Panc1 (cell line): ENCODE measurements around the gene FN3KRP.

Experiments used
- POLR2AphosphoS5 ChIP-seq: IDR thresholded peaks from 2 replicates; pipeline ENCODE4 v1.6.1; 2012; ENCODE audit warnings: mild to moderate bottlenecking, low read depth, low read length, moderate library complexity
- REST ChIP-seq, 2 experiments: IDR thresholded peaks; 2 replicates each; pipeline ENCODE4 v1.6.1; 2011 to 2012; ENCODE audit warnings: low read depth in 2 of 2, control low read depth in 1 of 2, low read length in 1 of 2, mild to moderate bottlenecking in 1 of 2, moderate library complexity in 1 of 2; ENCODE audit not compliant: insufficient read depth in 1 of 2
- SIN3A ChIP-seq: IDR thresholded peaks from 2 replicates; pipeline ENCODE4 v1.6.1; 2012; ENCODE audit warnings: low read depth, mild to moderate bottlenecking, low read length, moderate library complexity, borderline replicate concordance; ENCODE audit not compliant: insufficient read depth
- TF ChIP-seq, protein P1 (sequence below): fragments of 450-650 bp; IDR thresholded peaks from 2 replicates; pipeline ENCODE4 v1.5.1; 2017; ENCODE audit warnings: mild to moderate bottlenecking

DNA sequence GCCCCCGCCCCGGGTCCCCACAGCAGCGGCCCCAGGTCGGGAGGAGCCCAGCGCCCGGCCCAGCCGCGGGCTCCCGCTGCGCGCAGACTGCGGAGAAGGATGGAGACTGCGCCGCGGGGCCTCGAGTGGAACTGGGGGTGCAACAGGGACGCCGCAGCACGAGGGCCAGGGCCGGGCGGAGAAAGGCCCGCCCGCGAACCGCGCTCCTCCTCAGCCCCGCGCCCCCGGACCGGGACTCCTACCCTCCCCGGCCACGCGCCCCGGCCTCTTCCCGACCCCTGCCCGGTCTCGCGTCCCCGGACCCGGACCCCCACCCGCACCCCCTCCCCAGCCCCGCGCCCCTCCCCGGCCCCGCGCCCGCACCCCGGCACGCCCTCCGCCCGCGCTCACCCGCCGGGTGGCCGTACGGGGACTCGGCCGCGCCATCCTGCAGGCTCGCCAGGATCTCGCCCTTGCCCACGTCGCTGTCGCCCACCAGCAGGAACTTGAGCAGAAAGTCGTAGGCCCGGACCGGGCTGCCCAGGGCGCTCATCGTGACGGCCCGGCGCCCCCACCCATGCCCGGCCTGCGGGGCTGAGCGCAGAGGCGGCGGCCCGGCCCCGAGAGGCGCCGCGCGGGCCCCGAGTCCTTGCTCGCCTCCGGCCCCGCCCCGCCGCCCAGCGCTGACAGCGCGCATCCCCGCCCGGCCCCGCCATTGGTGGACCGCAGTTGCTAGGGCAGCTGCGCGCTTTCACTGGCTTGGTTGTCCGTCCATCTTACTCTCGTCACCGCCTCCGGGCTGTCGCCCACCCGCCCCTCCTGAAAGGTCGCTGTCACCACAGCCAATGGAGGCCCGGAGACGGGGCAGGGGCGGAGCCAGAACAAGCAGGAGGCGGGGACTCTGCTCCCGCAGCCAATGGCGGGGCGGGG, 18.2 kb upstream of the FN3KRP start, which contains the start of gene RAB40B:
- no peak for TF ChIP-seq POLR2AphosphoS5
- TF ChIP-seq, protein P1, sequence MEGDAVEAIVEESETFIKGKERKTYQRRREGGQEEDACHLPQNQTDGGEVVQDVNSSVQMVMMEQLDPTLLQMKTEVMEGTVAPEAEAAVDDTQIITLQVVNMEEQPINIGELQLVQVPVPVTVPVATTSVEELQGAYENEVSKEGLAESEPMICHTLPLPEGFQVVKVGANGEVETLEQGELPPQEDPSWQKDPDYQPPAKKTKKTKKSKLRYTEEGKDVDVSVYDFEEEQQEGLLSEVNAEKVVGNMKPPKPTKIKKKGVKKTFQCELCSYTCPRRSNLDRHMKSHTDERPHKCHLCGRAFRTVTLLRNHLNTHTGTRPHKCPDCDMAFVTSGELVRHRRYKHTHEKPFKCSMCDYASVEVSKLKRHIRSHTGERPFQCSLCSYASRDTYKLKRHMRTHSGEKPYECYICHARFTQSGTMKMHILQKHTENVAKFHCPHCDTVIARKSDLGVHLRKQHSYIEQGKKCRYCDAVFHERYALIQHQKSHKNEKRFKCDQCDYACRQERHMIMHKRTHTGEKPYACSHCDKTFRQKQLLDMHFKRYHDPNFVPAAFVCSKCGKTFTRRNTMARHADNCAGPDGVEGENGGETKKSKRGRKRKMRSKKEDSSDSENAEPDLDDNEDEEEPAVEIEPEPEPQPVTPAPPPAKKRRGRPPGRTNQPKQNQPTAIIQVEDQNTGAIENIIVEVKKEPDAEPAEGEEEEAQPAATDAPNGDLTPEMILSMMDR: no peak
- no peak for TF ChIP-seq REST (IDR thresholded peaks at IDR 0.05; ENCODE audit: insufficient read depth in 1 of 2, low read depth in 2 of 2, low read length in 1 of 2)
- no peak for TF ChIP-seq SIN3A
